ENCODE measurements around the gene CAMK2B.
A peak's percentile ranks its signal among the peaks of the same experiment; 100 is the strongest.

CAMK2B gene

GRCh38 chr7:44211126-44211675, 114.2 kb downstream of the CAMK2B start:
- Histone ChIP-seq H3K27ac (ENCODE audit: insufficient read depth in 1 of 2, low read depth in 1 of 2, low read length in 2 of 2, poor library complexity in 1 of 2, severe bottlenecking in 2 of 2) (no peak overlapping the region), H3K27me3 (replicated peaks in 2 of 5; ENCODE audit: control insufficient read depth in 4 of 5, insufficient read depth in 5 of 5, low read length in 4 of 5) (no peaks in the 10 kb centered on the region), H3K4me3 (ENCODE audit: control insufficient read depth in 1 of 7, extremely low read depth in 1 of 7, insufficient read depth in 4 of 7, low read depth in 2 of 7, low read length in 6 of 7) (no peak overlapping the region), H3K36me3 (ENCODE audit: control insufficient read depth in 4 of 4, insufficient read depth in 4 of 4, low read length in 3 of 4) (peaks cover 14 to 76% (median 59%) of the 10 kb centered on the region in 4 experiments), H3K4me1 (ENCODE audit: control extremely low read depth in 1 of 4, control insufficient read depth in 4 of 4, insufficient read depth in 4 of 4, low read length in 3 of 4) (no peaks in the 10 kb centered on the region), H3K9me3 (ENCODE audit: control extremely low read depth in 1 of 5, control insufficient read depth in 4 of 5, insufficient read depth in 2 of 5, low read depth in 1 of 5, low read length in 4 of 5) (no peaks in the 10 kb centered on the region)
- ChIA-PET CTCF (interaction anchor here (0.8 to 1.4 kb wide), 3 partner anchors 9 to 14 kb away, joined by 3 to 5 read pairs (median 4); no protein-coding TSS in a partner anchor), POLR2A (no interaction called here)
- no peak for DNase-seq
- 96% methylated on average over 10 of the region's 10 CpGs for WGBS (ENCODE audit: insufficient coverage)

DNA sequence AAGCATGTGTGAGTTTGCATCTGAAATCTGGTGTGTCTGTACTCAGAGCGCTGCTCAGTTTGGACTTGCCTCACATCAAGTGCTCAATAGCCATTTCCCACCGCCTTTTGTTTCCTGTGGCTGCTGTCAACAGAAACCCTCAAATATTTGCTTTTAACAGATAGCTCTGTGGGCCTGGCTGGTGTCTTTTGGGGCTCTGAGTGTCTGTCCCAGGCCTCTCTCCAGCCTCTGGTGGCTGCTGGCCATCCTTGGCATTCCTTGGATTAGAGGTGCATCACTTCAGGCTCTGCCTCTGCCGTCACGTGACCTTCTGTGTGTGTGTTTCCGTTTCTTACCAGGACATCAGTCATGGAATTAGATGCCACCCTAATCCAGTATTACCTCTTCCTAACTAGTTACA, 115.3 kb downstream of the CAMK2B start:
- ChIA-PET POLR2A (no interaction called here), CTCF (interaction anchor here (1.4 kb wide), 1 partner anchor 10 kb away, joined by 4 read pairs; no protein-coding TSS in a partner anchor)
- peaks cover 14 to 87% (median 66%) of the 10 kb centered on the region in 4 experiments for H3K36me3 ChIP-seq (ENCODE audit: control insufficient read depth in 4 of 4, insufficient read depth in 4 of 4, low read length in 3 of 4)

GRCh38 chr7:44208085-44208484, 117.3 kb downstream of the CAMK2B start:
- Histone ChIP-seq H3K36me3 (ENCODE audit: control insufficient read depth in 4 of 4, insufficient read depth in 4 of 4, low read length in 3 of 4) (peaks cover 12 to 84% (median 66%) of the 10 kb centered on the region in 4 experiments), H3K4me3 (ENCODE audit: control insufficient read depth in 1 of 7, extremely low read depth in 1 of 7, insufficient read depth in 4 of 7, low read depth in 2 of 7, low read length in 6 of 7) (no peak overlapping the region), H3K27ac (ENCODE audit: insufficient read depth in 1 of 2, low read depth in 1 of 2, low read length in 2 of 2, poor library complexity in 1 of 2, severe bottlenecking in 2 of 2) (no peak overlapping the region), H3K27me3 (replicated peaks in 2 of 5; ENCODE audit: control insufficient read depth in 4 of 5, insufficient read depth in 5 of 5, low read length in 4 of 5) (no peaks in the 10 kb centered on the region), H3K9me3 (ENCODE audit: control extremely low read depth in 1 of 5, control insufficient read depth in 4 of 5, insufficient read depth in 2 of 5, low read depth in 1 of 5, low read length in 4 of 5) (no peaks in the 10 kb centered on the region), H3K4me1 (ENCODE audit: control extremely low read depth in 1 of 4, control insufficient read depth in 4 of 4, insufficient read depth in 4 of 4, low read length in 3 of 4) (no peaks in the 10 kb centered on the region)
- DNase-seq = no peak
- POLR2A ChIA-PET = no interaction called here
- CTCF ChIA-PET = no interaction called here
- 100% methylated on average over 5 of the region's 7 CpGs for WGBS (ENCODE audit: insufficient coverage)

More for the DNA sequence above, 115.3 kb downstream of the CAMK2B start:
- Histone ChIP-seq H3K4me3 (ENCODE audit: control insufficient read depth in 1 of 7, extremely low read depth in 1 of 7, insufficient read depth in 4 of 7, low read depth in 2 of 7, low read length in 6 of 7) (no peak overlapping the region), H3K4me1 (ENCODE audit: control extremely low read depth in 1 of 4, control insufficient read depth in 4 of 4, insufficient read depth in 4 of 4, low read length in 3 of 4) (no peaks in the 10 kb centered on the region), H3K27me3 (replicated peaks in 2 of 5; ENCODE audit: control insufficient read depth in 4 of 5, insufficient read depth in 5 of 5, low read length in 4 of 5) (no peaks in the 10 kb centered on the region), H3K27ac (ENCODE audit: insufficient read depth in 1 of 2, low read depth in 1 of 2, low read length in 2 of 2, poor library complexity in 1 of 2, severe bottlenecking in 2 of 2) (no peak overlapping the region), H3K9me3 (ENCODE audit: control extremely low read depth in 1 of 5, control insufficient read depth in 4 of 5, insufficient read depth in 2 of 5, low read depth in 1 of 5, low read length in 4 of 5) (no peaks in the 10 kb centered on the region)
- WGBS (ENCODE audit: insufficient coverage) = 100% methylated on average over 4 of the region's 5 CpGs
- DNase-seq = no peak

GRCh38 chr7:44206008-44206407, 119.4 kb downstream of the CAMK2B start:
- POLR2A ChIA-PET = no interaction called here

DNA sequence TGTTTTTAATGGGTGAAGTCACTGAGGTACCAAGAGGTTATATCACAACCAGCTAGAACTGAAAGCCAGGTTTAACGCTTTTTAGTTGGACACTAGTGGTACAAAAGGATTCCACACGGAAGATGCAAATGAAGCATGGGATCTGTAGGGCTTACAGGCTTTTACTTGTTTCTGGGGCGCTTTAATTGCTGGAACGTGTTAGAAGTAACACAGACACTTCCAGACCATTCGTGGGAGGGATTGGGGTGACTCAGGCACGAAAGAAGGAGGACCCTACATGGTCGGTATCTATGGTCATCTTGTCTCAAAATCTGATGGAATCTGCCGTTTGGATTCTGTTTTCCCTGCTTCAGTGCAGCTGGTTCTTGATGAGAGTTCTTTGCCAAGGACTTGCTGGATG, 123.6 kb downstream of the CAMK2B start:
- peak in 1 of 3 donors; percentile 4 for DNase-seq
- Histone ChIP-seq H3K36me3 (ENCODE audit: control insufficient read depth in 4 of 4, insufficient read depth in 4 of 4, low read length in 3 of 4) (peaks cover 0 to 28% (median 17%) of the 10 kb centered on the region in 4 experiments), H3K4me3 (ENCODE audit: control insufficient read depth in 1 of 7, extremely low read depth in 1 of 7, insufficient read depth in 4 of 7, low read depth in 2 of 7, low read length in 6 of 7) (peak overlapping the region in 6 of 7 experiments; percentile 49 to 99 (median 92)), H3K27me3 (replicated peaks in 2 of 5; ENCODE audit: control insufficient read depth in 4 of 5, insufficient read depth in 5 of 5, low read length in 4 of 5) (peaks cover 0 to 6% (median 0%) of the 10 kb centered on the region in 5 experiments), H3K4me1 (ENCODE audit: control extremely low read depth in 1 of 4, control insufficient read depth in 4 of 4, insufficient read depth in 4 of 4, low read length in 3 of 4) (peaks cover 0 to 12% (median 12%) of the 10 kb centered on the region in 4 experiments), H3K9me3 (ENCODE audit: control extremely low read depth in 1 of 5, control insufficient read depth in 4 of 5, insufficient read depth in 2 of 5, low read depth in 1 of 5, low read length in 4 of 5) (no peaks in the 10 kb centered on the region), H3K27ac (ENCODE audit: insufficient read depth in 1 of 2, low read depth in 1 of 2, low read length in 2 of 2, poor library complexity in 1 of 2, severe bottlenecking in 2 of 2) (peak overlapping the region; percentile 33 to 78)
- ChIA-PET POLR2A (no interaction called here), CTCF (interaction anchor here (1.2 to 2.0 kb wide), 6 partner anchors 10 to 70 kb away, joined by 3 to 6 read pairs (median 5); no protein-coding TSS in a partner anchor)
- WGBS (ENCODE audit: insufficient coverage) = 59% methylated on average over 8 of the region's 8 CpGs

More at GRCh38 chr7:44206008-44206407, 119.4 kb downstream of the CAMK2B start:
- CTCF ChIA-PET = interaction anchor here (2.2 kb wide), 1 partner anchor 12 kb away, joined by 12 read pairs; no protein-coding TSS in a partner anchor
- WGBS (ENCODE audit: insufficient coverage) = 97% methylated on average over 5 of the region's 5 CpGs
- H3K27ac ChIP-seq (ENCODE audit: insufficient read depth in 1 of 2, low read depth in 1 of 2, low read length in 2 of 2, poor library complexity in 1 of 2, severe bottlenecking in 2 of 2) = no peak overlapping the region
- peaks cover 8 to 63% (median 48%) of the 10 kb centered on the region in 4 experiments for H3K36me3 ChIP-seq (ENCODE audit: control insufficient read depth in 4 of 4, insufficient read depth in 4 of 4, low read length in 3 of 4)
- no peak for DNase-seq
- no peaks in the 10 kb centered on the region for H3K9me3 ChIP-seq (ENCODE audit: control extremely low read depth in 1 of 5, control insufficient read depth in 4 of 5, insufficient read depth in 2 of 5, low read depth in 1 of 5, low read length in 4 of 5)
- H3K4me1 ChIP-seq (ENCODE audit: control extremely low read depth in 1 of 4, control insufficient read depth in 4 of 4, insufficient read depth in 4 of 4, low read length in 3 of 4) = peaks cover 0 to 12% (median 12%) of the 10 kb centered on the region in 4 experiments
- H3K27me3 ChIP-seq (replicated peaks in 2 of 5; ENCODE audit: control insufficient read depth in 4 of 5, insufficient read depth in 5 of 5, low read length in 4 of 5) = no peaks in the 10 kb centered on the region
- H3K4me3 ChIP-seq (ENCODE audit: control insufficient read depth in 1 of 7, extremely low read depth in 1 of 7, insufficient read depth in 4 of 7, low read depth in 2 of 7, low read length in 6 of 7) = no peak overlapping the region

DNA sequence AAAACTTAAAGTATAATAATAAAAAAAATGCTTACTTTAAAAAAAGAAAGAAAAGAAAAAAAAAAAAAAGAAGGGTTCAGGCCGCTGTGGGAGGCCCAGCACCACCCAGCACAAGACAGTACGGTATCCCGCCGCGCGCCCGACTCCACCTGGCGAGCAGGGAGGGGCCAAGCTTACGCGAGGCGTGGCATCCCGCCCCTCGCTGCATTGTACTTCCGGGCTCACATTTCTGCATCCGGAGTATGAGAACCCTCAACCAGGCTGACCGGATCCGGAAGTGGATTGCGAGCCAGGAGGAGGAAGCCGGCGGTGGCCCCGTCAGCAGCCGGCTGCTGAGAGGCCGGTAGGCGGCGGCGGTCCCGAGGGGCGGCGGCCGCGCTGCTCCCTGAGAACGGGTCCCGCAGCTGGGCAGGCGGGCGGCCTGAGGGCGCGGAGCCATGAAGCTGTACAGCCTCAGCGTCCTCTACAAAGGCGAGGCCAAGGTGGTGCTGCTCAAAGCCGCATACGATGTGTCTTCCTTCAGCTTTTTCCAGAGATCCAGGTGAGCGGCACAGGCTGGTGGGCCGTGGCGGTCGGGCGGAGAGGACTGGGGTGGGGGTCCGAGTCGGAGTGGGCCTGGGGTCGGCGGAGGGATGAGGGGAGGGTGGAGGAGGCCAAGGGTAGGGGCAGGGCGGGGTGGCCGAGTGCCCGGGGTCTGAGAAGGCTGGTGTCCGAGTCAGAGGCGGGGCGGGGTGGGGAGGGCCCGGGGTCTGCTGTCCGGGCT, 124.5 kb downstream of the CAMK2B start, which contains the start of gene YKT6:
TSS of gene YKT6 (plus strand) at position 280 of the 763 bp plus-strand sequence. CDS start at position 438, 158 bp downstream.
- no peaks in the 10 kb centered on the region for H3K9me3 ChIP-seq (ENCODE audit: control extremely low read depth in 1 of 5, control insufficient read depth in 4 of 5, insufficient read depth in 2 of 5, low read depth in 1 of 5, low read length in 4 of 5)
- POLR2A ChIA-PET = interaction anchor here (0.8 kb wide), 1 partner anchor 102 kb away, joined by 3 read pairs; no protein-coding TSS in a partner anchor
- 0% methylated on average over 47 of the region's 58 CpGs for WGBS (ENCODE audit: insufficient coverage)
- H3K4me1 ChIP-seq (ENCODE audit: control extremely low read depth in 1 of 4, control insufficient read depth in 4 of 4, insufficient read depth in 4 of 4, low read length in 3 of 4) = peaks cover 0 to 16% (median 14%) of the 10 kb centered on the region in 4 experiments
- peak; percentile 96 to 97 (median 97) for DNase-seq
- peak within 1 kb of the TSS; percentile 40 to 78 for H3K27ac ChIP-seq (ENCODE audit: insufficient read depth in 1 of 2, low read depth in 1 of 2, low read length in 2 of 2, poor library complexity in 1 of 2, severe bottlenecking in 2 of 2)
- H3K4me3 ChIP-seq (ENCODE audit: control insufficient read depth in 1 of 7, extremely low read depth in 1 of 7, insufficient read depth in 4 of 7, low read depth in 2 of 7, low read length in 6 of 7) = peak within 1 kb of the TSS; percentile 49 to 99 (median 89)
- CTCF ChIA-PET = interaction anchor here (0.8 to 2.0 kb wide), 8 partner anchors 11 to 181 kb away, joined by 3 to 6 read pairs (median 4); partner anchors contain the start of gene GCK
- peaks cover 0 to 6% (median 0%) of the 10 kb centered on the region in 5 experiments for H3K27me3 ChIP-seq (replicated peaks in 2 of 5; ENCODE audit: control insufficient read depth in 4 of 5, insufficient read depth in 5 of 5, low read length in 4 of 5)
- H3K36me3 ChIP-seq (ENCODE audit: control insufficient read depth in 4 of 4, insufficient read depth in 4 of 4, low read length in 3 of 4) = peaks cover 0 to 19% (median 8%) of the 10 kb centered on the region in 4 experiments
